Endothelial cell of umbilical vein (primary cell): Measurements from ENCODE around the gene MTREX. TPM values are rescaled to one million over a fixed set of nuclear protein-coding genes. Genes with fewer than 3 reads are reported as not detected.

Source experiments
- BruUV-seq: library from RNA; stranded (reverse); fragments of 400-500 nt; replicated peaks from 2 replicates; lab custom pipeline; 2021; lab: Mats Ljungman, UMichigan
- CTCF ChIA-PET: fragments of 300-600, 350-600 bp; sonication (Branson Sonifier 250); formaldehyde crosslinking; loops from one replicate; lab custom pipeline; 2021; ENCODE audit warnings: antibody characterized with exemption, inconsistent platforms; lab: Charles Lee
- POLR2A ChIA-PET: fragments of 300-600, 350-600 bp; sonication (Branson Sonifier 250); formaldehyde crosslinking; loops from one replicate; lab custom pipeline; 2021; ENCODE audit warnings: antibody characterized with exemption, inconsistent platforms; lab: Charles Lee
- DNase-seq: peaks from one replicate; pipeline ENCODE4 v3.0.0-alpha.2; 2011; ENCODE audit warnings: low read depth, low spot score
- FAIRE-seq: peaks from 2 replicates; lab custom pipeline; 2011; peaks lifted over from hg19 to GRCh38; lab: Jason Lieb, UNC
- H2AFZ ChIP-seq: 2 replicates; pipeline ENCODE4 v1.6.0; 2012; ENCODE audit warnings: low read depth, low read length, control low read depth, inconsistent platforms
- H3K27ac ChIP-seq: 2 replicates; pipeline ENCODE4 v1.5.1; 2011; ENCODE audit warnings: low read depth, mild to moderate bottlenecking, control low read depth, low read length, moderate library complexity; ENCODE audit not compliant: insufficient read depth
- H3K27me3 ChIP-seq, 2 experiments: 2 replicates each; pipeline versions ENCODE4 v1.6.0 to v1.6.1; 2011; ENCODE audit warnings: low read length in 2 of 2, mixed read lengths in 1 of 2; ENCODE audit not compliant: control insufficient read depth in 2 of 2, insufficient read depth in 2 of 2
- H3K36me3 ChIP-seq, 2 experiments: 2 replicates in 1 of 2; 3 replicates in 1 of 2; pipeline ENCODE4 v1.5.1; 2011; ENCODE audit warnings: low read length in 2 of 2, mild to moderate bottlenecking in 1 of 2, moderate library complexity in 1 of 2; ENCODE audit not compliant: control insufficient read depth in 2 of 2, insufficient read depth in 2 of 2; ENCODE audit errors: extremely low read depth in 1 of 2
- H3K4me1 ChIP-seq: 3 replicates; pipeline ENCODE4 v1.5.1; 2011; ENCODE audit warnings: mild to moderate bottlenecking, low read length; ENCODE audit not compliant: control insufficient read depth, insufficient read depth; ENCODE audit errors: extremely low read depth
- H3K4me2 ChIP-seq: 2 replicates; pipeline ENCODE4 v1.6.1; 2011; ENCODE audit warnings: low read length, control low read depth, mixed read lengths; ENCODE audit not compliant: insufficient read depth
- H3K4me3 ChIP-seq, 3 experiments: fragments of 200-600 bp in 1 of 3; sonication (generic), shearing (Covaris generic) in 1 of 3; replicated peaks in 1 of 3; 2 replicates each; pipeline ENCODE4 v1.5.1; 2011 to 2016; ENCODE audit warnings: control low read depth in 3 of 3, low read length in 3 of 3, mild to moderate bottlenecking in 2 of 3, inconsistent platforms in 1 of 3, low read depth in 1 of 3, moderate library complexity in 1 of 3; ENCODE audit not compliant: insufficient read depth in 1 of 3
- H3K79me2 ChIP-seq: 2 replicates; pipeline ENCODE4 v1.6.0; 2012; ENCODE audit warnings: low read length, inconsistent platforms; ENCODE audit not compliant: control insufficient read depth, insufficient read depth
- H3K9ac ChIP-seq: replicated peaks from 2 replicates; pipeline ENCODE3; 2011; ENCODE audit warnings: low read length, control low read depth; ENCODE audit not compliant: insufficient read depth; ENCODE audit errors: extremely low read depth
- H3K9me1 ChIP-seq: replicated peaks from 3 replicates; pipeline ENCODE4 v1.6.0; 2011; ENCODE audit warnings: mild to moderate bottlenecking, low read length; ENCODE audit not compliant: control insufficient read depth, insufficient read depth; ENCODE audit errors: extremely low read depth
- H3K9me3 ChIP-seq: replicated peaks from 2 replicates; pipeline ENCODE4 v1.5.1; 2012; ENCODE audit warnings: low read length, inconsistent platforms; ENCODE audit not compliant: control insufficient read depth, insufficient read depth
- H4K20me1 ChIP-seq: replicated peaks from 2 replicates; pipeline ENCODE3; 2011; ENCODE audit warnings: mild to moderate bottlenecking, low read length; ENCODE audit not compliant: control insufficient read depth, insufficient read depth; ENCODE audit errors: extremely low read depth
- CTCF ChIP-seq, 2 donors: IDR thresholded peaks; 1 replicate in 1 of 2; 2 replicates in 1 of 2; pipeline ENCODE4 v1.5.1; 2011; ENCODE audit warnings: low read length in 2 of 2, mild to moderate bottlenecking in 2 of 2, moderate library complexity in 2 of 2, control low read depth in 1 of 2, inconsistent platforms in 1 of 2, low read depth in 1 of 2; ENCODE audit not compliant: insufficient read depth in 1 of 2; ENCODE audit errors: extremely low read depth in 1 of 2
- EZH2 ChIP-seq: IDR thresholded peaks from 2 replicates; pipeline ENCODE4 v1.6.1; 2012; ENCODE audit warnings: borderline replicate concordance, low read depth, mild to moderate bottlenecking, moderate library complexity, low read length, inconsistent platforms; ENCODE audit not compliant: severe bottlenecking
- FOS ChIP-seq: IDR thresholded peaks from 2 replicates; pipeline ENCODE4 v1.6.1; 2011; ENCODE audit warnings: mild to moderate bottlenecking, low read length, moderate library complexity, borderline replicate concordance; ENCODE audit not compliant: insufficient read depth
- GATA2 ChIP-seq: IDR thresholded peaks from 2 replicates; pipeline ENCODE4 v1.7.0; 2011; ENCODE audit warnings: low read depth, mild to moderate bottlenecking, moderate library complexity, mixed read lengths, low read length; ENCODE audit not compliant: insufficient read length, insufficient read depth
- JUN ChIP-seq: IDR thresholded peaks from 2 replicates; pipeline ENCODE4 v1.6.1; 2011; ENCODE audit warnings: borderline replicate concordance, low read depth; ENCODE audit not compliant: insufficient read length, insufficient read depth
- MYC ChIP-seq: IDR thresholded peaks from one replicate; pipeline ENCODE4 v1.6.1; 2011; ENCODE audit warnings: mild to moderate bottlenecking, low read depth, low read length
- POLR2A ChIP-seq: IDR thresholded peaks from 2 replicates; pipeline ENCODE4 v1.6.1; 2012; ENCODE audit warnings: low read depth, mild to moderate bottlenecking, control low read depth, low read length
- POLR2AphosphoS5 ChIP-seq: IDR thresholded peaks from 2 replicates; pipeline ENCODE4 v1.6.1; 2012; ENCODE audit warnings: low read depth, mild to moderate bottlenecking, control low read depth, low read length, moderate library complexity; ENCODE audit not compliant: insufficient read depth
- dilution Hi-C: fragments of 300-500 bp; cut with MboI; formaldehyde crosslinking; loops from one replicate; pipeline ENCODE4 v1.15.0; 2019; ENCODE audit warnings: low sequenced_read_pairs; ENCODE audit not compliant: extremely low pct_ligation_motif_present
- intact Hi-C: fragments of 100-400 bp; cut with micrococcal nuclease; formaldehyde crosslinking; loops from one replicate; pipeline ENCODE4 v1.10.0; 2022
- polyA plus RNA-seq, 4 experiments: library from polyadenylated mRNA; depleted of rRNA in 3 of 4; stranded (reverse) in 3 of 4; unstranded in 1 of 4; fragments of >200 nt; gene quantifications; 2 replicates each; pipeline versions ENCODE4 v1.2.1 to v1.2.3, GENCODE V29; 2011 to 2012; ENCODE audit warnings: missing spikeins in 1 of 4
- total RNA-seq: library from RNA; stranded (reverse); gene quantifications from 2 replicates; pipeline ENCODE4 v1.2.3, GENCODE V29; 2021
- TF ChIP-seq, protein P1 (sequence below): IDR thresholded peaks from 2 replicates; pipeline ENCODE4 v1.6.1; 2011; ENCODE audit not compliant: insufficient read depth, insufficient read length

MTREX gene
- total and polyA plus RNA-seq, 2 donors (not counting 3 experiments of a cell fraction or from before 2014, with no cell fraction given), result 9.8 to 76.3 TPM

DNA sequence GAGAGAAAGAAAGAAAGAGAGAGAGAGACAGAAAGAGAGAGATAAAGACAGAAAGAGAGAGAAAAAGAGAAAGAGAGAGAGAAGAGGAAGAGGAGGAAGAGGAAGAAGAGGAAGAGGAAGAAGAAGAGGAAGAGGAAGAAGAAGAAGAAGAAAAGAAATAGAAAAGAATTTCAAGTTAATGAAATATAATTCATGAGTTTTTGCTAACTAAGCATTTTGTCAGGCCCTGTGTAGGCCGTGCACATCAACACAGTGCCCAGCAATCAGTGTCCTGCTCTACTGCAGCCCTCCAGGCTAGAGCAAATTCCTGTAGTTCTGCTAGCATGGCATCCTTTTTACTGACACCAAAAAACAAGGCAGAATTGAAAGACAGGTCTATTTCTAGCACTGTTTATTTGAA lies 164.9 kb downstream of the MTREX start:
- ChIA-PET CTCF (no interaction called here), POLR2A (no interaction called here)
- TF ChIP-seq POLR2A, result no peak
- TF ChIP-seq MYC, result no peak
- TF ChIP-seq JUN, result no peak
- TF ChIP-seq GATA2, result no peak
- no peak for TF ChIP-seq CTCF (IDR thresholded peaks at IDR 0.05; ENCODE audit: extremely low read depth in 1 of 2, insufficient read depth in 1 of 2, low read depth in 1 of 2, low read length in 2 of 2)
- TF ChIP-seq EZH2, result no peak
- TF ChIP-seq, protein P1, sequence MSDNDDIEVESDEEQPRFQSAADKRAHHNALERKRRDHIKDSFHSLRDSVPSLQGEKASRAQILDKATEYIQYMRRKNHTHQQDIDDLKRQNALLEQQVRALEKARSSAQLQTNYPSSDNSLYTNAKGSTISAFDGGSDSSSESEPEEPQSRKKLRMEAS, result no peak
- TF ChIP-seq FOS, result no peak
- TF ChIP-seq POLR2AphosphoS5, result no peak
- Histone ChIP-seq H3K27me3 (no peaks in the 10 kb centered on the region), H3K9me3 (no peaks in the 10 kb centered on the region), H3K9ac (no peak overlapping the region), H4K20me1 (no peaks in the 10 kb centered on the region), H3K4me3 (no peak overlapping the region), H3K79me2 (no peaks in the 10 kb centered on the region), H3K27ac (no peak overlapping the region), H3K9me1 (no peaks in the 10 kb centered on the region), H3K4me2 (no peak overlapping the region), H3K4me1 (no peaks in the 10 kb centered on the region), H3K36me3 (no peaks in the 10 kb centered on the region), H2AFZ (no peak overlapping the region)
- intact Hi-C loops (no loop called here), dilution Hi-C loops (no loop called here)
- DNase-seq (no peak), FAIRE-seq (no peak)
- no TSS peak for BruUV-seq

Other genes starting within 250 kb of the MTREX start
- not detected in 2 replicates for gene GZMA, start 205.3 kb upstream of the MTREX start, total RNA-seq
- gene GZMA, start 205.3 kb upstream of the MTREX start, polyA plus RNA-seq, result 0.11 TPM in 1 of 2 replicates, not detected in the other
- 147 and 161 TPM in 2 replicates for gene GPX8, start 147.8 kb upstream of the MTREX start, total RNA-seq
- 45.1 and 60.1 TPM in 2 replicates for gene GPX8, start 147.8 kb upstream of the MTREX start, polyA plus RNA-seq
- 0.14 and 0.22 TPM in 2 replicates for gene CDC20B, start 134.8 kb upstream of the MTREX start, total RNA-seq
- 0.22 TPM in 2 replicates for gene CDC20B, start 134.8 kb upstream of the MTREX start, polyA plus RNA-seq
- gene MCIDAS, start 80.7 kb upstream of the MTREX start, total RNA-seq, result not detected in 2 replicates
- gene MCIDAS, start 80.7 kb upstream of the MTREX start, polyA plus RNA-seq, result not detected in 2 replicates
- 0.58 and 0.88 TPM in 2 replicates for gene CCNO, start 74.4 kb upstream of the MTREX start, total RNA-seq
- 0.37 and 0.60 TPM in 2 replicates for gene CCNO, start 74.4 kb upstream of the MTREX start, polyA plus RNA-seq
- 28.0 and 32.8 TPM in 2 replicates for gene DHX29, start 295 bp upstream of the MTREX start, total RNA-seq
- 2.1 and 4.7 TPM in 2 replicates for gene DHX29, start 295 bp upstream of the MTREX start, polyA plus RNA-seq
- 14.3 and 14.6 TPM in 2 replicates for gene PLPP1, start 227.0 kb downstream of the MTREX start, total RNA-seq
- gene PLPP1, start 227.0 kb downstream of the MTREX start, polyA plus RNA-seq, result 22.1 and 25.9 TPM in 2 replicates